Middle frontal gyrus (tissue), 1 donor: Measurements from ENCODE around the gene RFC4.
"Not testable (repeated sequence)": the region's sequence is repeated elsewhere in the genome, so short reads cannot be mapped to it uniquely, and the experiment has no call there.

Experiments
- DNase-seq: peaks from one replicate; pipeline ENCODE4 v3.0.0-alpha.2; 2015; ENCODE audit warnings: low spot score; ENCODE audit errors: extremely low spot score

The RFC4 gene

GRCh38 chr3:186825294-186825821 is 19.1 kb upstream of the RFC4 start:
- no peak for DNase-seq

- no peak for DNase-seq
Measured at GRCh38 chr3:186824430-186825139, 18.3 kb upstream of the RFC4 start.

- DNase-seq = no peak
Measured at GRCh38 chr3:186823386-186823785, 17.1 kb upstream of the RFC4 start.

GRCh38 chr3:186822388-186822759 is 16.1 kb upstream of the RFC4 start:
- not testable (repeated sequence) for DNase-seq

GRCh38 chr3:186821429-186822387 is 15.4 kb upstream of the RFC4 start:
- DNase-seq = peak; percentile 33

- DNase-seq = no peak
Measured at GRCh38 chr3:186818956-186819355, 12.7 kb upstream of the RFC4 start.

GRCh38 chr3:186818516-186818915 is 12.2 kb upstream of the RFC4 start:
- no peak for DNase-seq

GRCh38 chr3:186815435-186815834 is 9.2 kb upstream of the RFC4 start:
- DNase-seq = no peak

GRCh38 chr3:186814100-186814499 is 7.8 kb upstream of the RFC4 start:
- no peak for DNase-seq

GRCh38 chr3:186811313-186811712 is 5.0 kb upstream of the RFC4 start:
- not testable (repeated sequence) for DNase-seq

- no peak for DNase-seq
Measured at GRCh38 chr3:186810336-186810996, 4.2 kb upstream of the RFC4 start.

GRCh38 chr3:186807231-186807630 is 949 bp upstream of the RFC4 start:
- DNase-seq = no peak

- not testable (repeated sequence) for DNase-seq
Measured at GRCh38 chr3:186803447-186803846, 2.8 kb downstream of the RFC4 start.

- no peak for DNase-seq
Measured at GRCh38 chr3:186802701-186803100, 3.6 kb downstream of the RFC4 start.

- DNase-seq = no peak
Measured at GRCh38 chr3:186800285-186800684, 6.0 kb downstream of the RFC4 start.

- DNase-seq = no peak
Measured at GRCh38 chr3:186798239-186798874, 7.9 kb downstream of the RFC4 start.

GRCh38 chr3:186790261-186790981 is 15.9 kb downstream of the RFC4 start:
- DNase-seq = no peak

- no peak for DNase-seq
Measured at GRCh38 chr3:186789554-186790260, 16.6 kb downstream of the RFC4 start.

- no peak for DNase-seq
Measured at GRCh38 chr3:186788482-186789370, 17.6 kb downstream of the RFC4 start.
